Trophoblast cell (in vitro differentiated cells and primary cell): ENCODE results near the gene MYL10.

Experiments
- DNase-seq, 2 donors: peaks; one replicate each; pipeline ENCODE4 v3.0.0-alpha.2; 2016
- H2AFZ ChIP-seq: 2 replicates; pipeline ENCODE4 v1.6.1; 2013; ENCODE audit warnings: low read length, moderate library complexity, mild to moderate bottlenecking; ENCODE audit not compliant: insufficient read depth, poor library complexity
- H2AK5ac ChIP-seq: 2 replicates; pipeline ENCODE4 v1.6.1; 2013; ENCODE audit warnings: mild to moderate bottlenecking, low read length
- H2BK120ac ChIP-seq: 2 replicates; pipeline ENCODE4 v1.6.1; 2013; ENCODE audit warnings: low read length, mild to moderate bottlenecking, moderate library complexity; ENCODE audit not compliant: insufficient read depth, poor library complexity
- H2BK12ac ChIP-seq: 2 replicates; pipeline ENCODE4 v1.6.1; 2013; ENCODE audit warnings: mild to moderate bottlenecking, low read length, moderate library complexity
- H2BK5ac ChIP-seq: 2 replicates; pipeline ENCODE4 v1.6.1; 2013; ENCODE audit warnings: low read length, low read depth, moderate library complexity, mild to moderate bottlenecking; ENCODE audit not compliant: poor library complexity
- H3K14ac ChIP-seq: 2 replicates; pipeline ENCODE4 v1.6.1; 2013; ENCODE audit warnings: mild to moderate bottlenecking, low read length
- H3K18ac ChIP-seq: 2 replicates; pipeline ENCODE4 v1.6.1; 2013; ENCODE audit warnings: mild to moderate bottlenecking, low read length
- H3K23ac ChIP-seq: 2 replicates; pipeline ENCODE4 v1.6.1; 2013; ENCODE audit warnings: low read length
- H3K27ac ChIP-seq: 2 replicates; pipeline ENCODE4 v1.5.1; 2013; ENCODE audit warnings: low read depth, mild to moderate bottlenecking, inconsistent platforms, low read length, moderate library complexity
- H3K27me3 ChIP-seq: 2 replicates; pipeline ENCODE4 v1.6.1; 2013; ENCODE audit warnings: inconsistent platforms, mild to moderate bottlenecking, low read length, moderate library complexity; ENCODE audit not compliant: insufficient read depth
- H3K36me3 ChIP-seq, 2 experiments: 1 replicate in 1 of 2; 2 replicates in 1 of 2; pipeline ENCODE4 v1.6.1; 2013; ENCODE audit warnings: low read length in 2 of 2, mild to moderate bottlenecking in 2 of 2, moderate library complexity in 1 of 2; ENCODE audit not compliant: insufficient read depth in 2 of 2, control insufficient read depth in 1 of 2
- H3K4ac ChIP-seq: 2 replicates; pipeline ENCODE4 v1.6.1; 2013; ENCODE audit warnings: low read depth, mild to moderate bottlenecking, low read length, moderate library complexity
- H3K4me1 ChIP-seq, 2 experiments: 1 replicate in 1 of 2; 2 replicates in 1 of 2; pipeline ENCODE4 v1.6.1; 2013; ENCODE audit warnings: low read length in 2 of 2, mild to moderate bottlenecking in 2 of 2, moderate library complexity in 1 of 2; ENCODE audit not compliant: insufficient read depth in 2 of 2, control insufficient read depth in 1 of 2
- H3K4me2 ChIP-seq: 2 replicates; pipeline ENCODE4 v1.6.1; 2013; ENCODE audit warnings: inconsistent platforms, mild to moderate bottlenecking, low read length, moderate library complexity
- H3K4me3 ChIP-seq: 2 replicates; pipeline ENCODE4 v1.5.1; 2013; ENCODE audit warnings: mild to moderate bottlenecking, low read depth, low read length, inconsistent platforms
- H3K79me1 ChIP-seq: one replicate; pipeline ENCODE4 v1.6.1; 2013; ENCODE audit warnings: low read length
- H3K79me2 ChIP-seq: 2 replicates; pipeline ENCODE4 v1.6.1; 2013; ENCODE audit warnings: low read length, mild to moderate bottlenecking; ENCODE audit not compliant: control insufficient read depth, insufficient read depth, poor library complexity
- H3K9ac ChIP-seq: 2 replicates; pipeline ENCODE4 v1.6.1; 2013; ENCODE audit warnings: mild to moderate bottlenecking, low read length
- H3K9me3 ChIP-seq: 2 replicates; pipeline ENCODE4 v1.6.1; 2013; ENCODE audit warnings: low read depth, mild to moderate bottlenecking, control low read depth, inconsistent platforms, low read length; ENCODE audit not compliant: insufficient read depth
- H4K12ac ChIP-seq: 2 replicates; pipeline ENCODE4 v1.6.1; 2013; ENCODE audit warnings: low read depth, mild to moderate bottlenecking, low read length, moderate library complexity
- H4K8ac ChIP-seq: 2 replicates; pipeline ENCODE4 v1.6.1; 2013; ENCODE audit warnings: low read depth, mild to moderate bottlenecking, low read length, moderate library complexity
- H4K91ac ChIP-seq: one replicate; pipeline ENCODE4 v1.6.1; 2013; ENCODE audit warnings: low read depth, mild to moderate bottlenecking, low read length, moderate library complexity
- WGBS: extraction: QIAGEN DNeasy Blood & Tissue Kit; methylation state at CpG from one replicate; pipeline ENCODE4 v1.1.7; 2013; ENCODE audit warnings: missing lambda C conversion rate; ENCODE audit not compliant: insufficient read length, insufficient coverage; ENCODE audit errors: extremely low coverage; 5-methylcytosine and 5-hydroxymethylcytosine counted together

Gene MYL10

DNA sequence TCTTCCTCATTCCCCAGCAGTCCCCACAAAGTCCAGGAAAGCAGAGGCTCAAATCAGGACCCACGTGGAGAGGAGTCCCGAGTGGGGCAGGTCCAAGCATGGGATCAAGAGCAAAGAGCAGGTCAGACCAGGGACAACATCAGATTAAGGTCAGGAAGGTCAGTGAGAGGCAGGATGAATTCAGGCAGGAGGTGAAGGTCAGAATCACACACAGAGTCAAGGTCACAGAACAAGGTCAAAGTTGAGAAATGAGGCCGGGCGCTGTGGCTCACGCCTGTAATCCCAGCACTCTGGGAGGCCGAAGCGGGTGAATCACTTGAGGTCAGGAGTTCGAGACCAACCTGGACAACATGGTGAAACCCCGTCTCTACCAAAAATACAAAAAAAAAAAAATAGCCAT, 2.3 kb downstream of the MYL10 start:
- no CpG with 5 or more reads among the region's 9 CpGs for WGBS
- H3K79me1 ChIP-seq, result peaks cover 3% of the 10 kb centered on the region
- no peak overlapping the region for H2BK120ac ChIP-seq
- no peaks in the 10 kb centered on the region for H3K79me2 ChIP-seq
- H3K36me3 ChIP-seq, result no peaks in the 10 kb centered on the region
- peaks cover 19 to 26% of the 10 kb centered on the region in 2 experiments for H3K4me1 ChIP-seq
- H3K14ac ChIP-seq, result no peak overlapping the region
- no peak overlapping the region for H3K4me2 ChIP-seq
- no peaks in the 10 kb centered on the region for H3K9me3 ChIP-seq
- no peak overlapping the region for H3K23ac ChIP-seq
- H2BK5ac ChIP-seq, result no peak overlapping the region
- no peak overlapping the region for H3K27ac ChIP-seq
- H3K9ac ChIP-seq, result no peak overlapping the region
- no peak overlapping the region for H4K8ac ChIP-seq
- H2AFZ ChIP-seq, result no peak overlapping the region
- H2BK12ac ChIP-seq, result no peak overlapping the region
- no peak overlapping the region for H4K91ac ChIP-seq
- no peak overlapping the region for H3K18ac ChIP-seq
- H3K4ac ChIP-seq, result no peak overlapping the region
- H3K27me3 ChIP-seq, result no peaks in the 10 kb centered on the region
- H3K4me3 ChIP-seq, result no peak overlapping the region
- DNase-seq, result no peak
- H2AK5ac ChIP-seq, result no peak overlapping the region
- H4K12ac ChIP-seq, result no peak overlapping the region

- Histone ChIP-seq H3K4ac (no peak overlapping the region), H2AFZ (no peak overlapping the region), H3K79me2 (no peaks in the 10 kb centered on the region), H3K27ac (no peak overlapping the region), H2BK5ac (no peak overlapping the region), H3K27me3 (no peaks in the 10 kb centered on the region), H3K4me3 (no peak overlapping the region), H4K8ac (no peak overlapping the region), H2BK12ac (no peak overlapping the region), H3K4me2 (no peak overlapping the region), H4K91ac (no peak overlapping the region), H3K9ac (no peak overlapping the region), H3K36me3 (no peaks in the 10 kb centered on the region), H3K14ac (no peak overlapping the region), H3K23ac (no peak overlapping the region), H2AK5ac (no peak overlapping the region), H3K18ac (no peak overlapping the region), H4K12ac (no peak overlapping the region), H3K4me1 (peaks cover 14 to 22% of the 10 kb centered on the region in 2 experiments), H3K9me3 (no peaks in the 10 kb centered on the region), H2BK120ac (no peak overlapping the region), H3K79me1 (peaks cover 3% of the 10 kb centered on the region)
- DNase-seq, result peak in 1 of 2 donors; percentile 24
- WGBS, result no CpG with 5 or more reads among the region's 15 CpGs
Measured at GRCh38 chr7:101626069-101626671, 2.9 kb downstream of the MYL10 start.

DNA sequence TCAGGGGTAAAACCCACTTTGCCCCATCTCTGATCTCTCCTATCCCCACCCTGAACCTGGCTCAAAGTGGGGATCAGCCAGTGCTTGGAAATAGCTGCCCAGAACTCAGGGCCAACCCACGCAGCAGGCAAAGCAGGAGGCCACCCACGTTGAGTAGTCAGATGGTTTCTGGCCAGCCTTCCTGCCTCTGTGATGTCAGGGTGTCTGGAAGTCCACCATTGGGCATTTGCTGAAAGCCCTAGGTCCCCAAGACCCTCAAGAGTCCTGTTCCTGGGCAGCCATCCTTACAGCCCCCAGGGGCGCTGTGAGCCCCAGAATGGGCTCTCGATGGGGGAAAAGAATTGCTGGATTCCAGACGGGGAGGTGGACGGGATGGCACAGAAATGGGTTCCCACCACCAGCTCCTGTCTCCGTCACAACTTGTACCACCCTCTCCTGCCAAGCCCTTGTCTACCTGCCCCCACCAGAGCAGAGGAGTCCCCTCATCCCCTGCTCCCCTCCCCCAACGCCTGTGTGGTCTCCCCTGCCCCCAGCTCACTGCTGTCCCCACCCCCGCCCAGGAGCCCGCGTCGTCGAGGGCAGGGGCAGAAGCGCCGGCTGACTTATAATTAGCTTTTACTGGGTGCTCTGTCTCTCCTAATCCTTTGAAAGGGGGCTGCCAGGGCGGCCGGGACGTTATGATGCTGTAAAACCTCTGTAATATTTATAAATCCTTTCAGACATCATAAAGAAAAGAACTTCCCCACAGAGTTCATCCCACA, 3.9 kb downstream of the MYL10 start:
- H3K27me3 ChIP-seq, result no peaks in the 10 kb centered on the region
- no peak overlapping the region for H2BK5ac ChIP-seq
- no peaks in the 10 kb centered on the region for H3K9me3 ChIP-seq
- no peak overlapping the region for H3K23ac ChIP-seq
- H4K91ac ChIP-seq, result no peak overlapping the region
- H3K27ac ChIP-seq, result no peak overlapping the region
- no peaks in the 10 kb centered on the region for H3K79me1 ChIP-seq
- WGBS, result no CpG with 5 or more reads among the region's 18 CpGs
- no peak overlapping the region for H2BK120ac ChIP-seq
- no peak overlapping the region for H2AK5ac ChIP-seq
- DNase-seq, result no peak
- no peak overlapping the region for H4K8ac ChIP-seq
- no peak overlapping the region for H3K14ac ChIP-seq
- H3K9ac ChIP-seq, result no peak overlapping the region
- no peaks in the 10 kb centered on the region for H3K36me3 ChIP-seq
- no peak overlapping the region for H3K4me3 ChIP-seq
- H2BK12ac ChIP-seq, result no peak overlapping the region
- H3K4me1 ChIP-seq, result peaks cover 9 to 13% of the 10 kb centered on the region in 2 experiments
- H3K4ac ChIP-seq, result no peak overlapping the region
- H2AFZ ChIP-seq, result no peak overlapping the region
- H3K4me2 ChIP-seq, result no peak overlapping the region
- no peaks in the 10 kb centered on the region for H3K79me2 ChIP-seq
- no peak overlapping the region for H4K12ac ChIP-seq
- H3K18ac ChIP-seq, result no peak overlapping the region

- H3K79me2 ChIP-seq, result no peaks in the 10 kb centered on the region
- H2AFZ ChIP-seq, result no peak overlapping the region
- H3K9me3 ChIP-seq, result no peaks in the 10 kb centered on the region
- H3K36me3 ChIP-seq, result no peaks in the 10 kb centered on the region
- no peak overlapping the region for H4K91ac ChIP-seq
- H3K14ac ChIP-seq, result no peak overlapping the region
- no peaks in the 10 kb centered on the region for H3K27me3 ChIP-seq
- no CpG with 5 or more reads among the region's 23 CpGs for WGBS
- DNase-seq, result peak in 1 of 2 donors; percentile 47
- peaks cover 9 to 11% of the 10 kb centered on the region in 2 experiments for H3K4me1 ChIP-seq
- H3K18ac ChIP-seq, result no peak overlapping the region
- H2BK120ac ChIP-seq, result no peak overlapping the region
- no peak overlapping the region for H2AK5ac ChIP-seq
- H3K27ac ChIP-seq, result no peak overlapping the region
- no peak overlapping the region for H3K4ac ChIP-seq
- no peak overlapping the region for H4K8ac ChIP-seq
- H3K79me1 ChIP-seq, result no peaks in the 10 kb centered on the region
- H3K23ac ChIP-seq, result no peak overlapping the region
- H3K9ac ChIP-seq, result no peak overlapping the region
- no peak overlapping the region for H2BK5ac ChIP-seq
- no peak overlapping the region for H4K12ac ChIP-seq
- H2BK12ac ChIP-seq, result peak overlapping the region; percentile 51
- no peak overlapping the region for H3K4me2 ChIP-seq
- H3K4me3 ChIP-seq, result no peak overlapping the region
Measured at GRCh38 chr7:101624246-101625001, 4.7 kb downstream of the MYL10 start.
